ENCODE measurements around the gene PKP1.

DNA sequence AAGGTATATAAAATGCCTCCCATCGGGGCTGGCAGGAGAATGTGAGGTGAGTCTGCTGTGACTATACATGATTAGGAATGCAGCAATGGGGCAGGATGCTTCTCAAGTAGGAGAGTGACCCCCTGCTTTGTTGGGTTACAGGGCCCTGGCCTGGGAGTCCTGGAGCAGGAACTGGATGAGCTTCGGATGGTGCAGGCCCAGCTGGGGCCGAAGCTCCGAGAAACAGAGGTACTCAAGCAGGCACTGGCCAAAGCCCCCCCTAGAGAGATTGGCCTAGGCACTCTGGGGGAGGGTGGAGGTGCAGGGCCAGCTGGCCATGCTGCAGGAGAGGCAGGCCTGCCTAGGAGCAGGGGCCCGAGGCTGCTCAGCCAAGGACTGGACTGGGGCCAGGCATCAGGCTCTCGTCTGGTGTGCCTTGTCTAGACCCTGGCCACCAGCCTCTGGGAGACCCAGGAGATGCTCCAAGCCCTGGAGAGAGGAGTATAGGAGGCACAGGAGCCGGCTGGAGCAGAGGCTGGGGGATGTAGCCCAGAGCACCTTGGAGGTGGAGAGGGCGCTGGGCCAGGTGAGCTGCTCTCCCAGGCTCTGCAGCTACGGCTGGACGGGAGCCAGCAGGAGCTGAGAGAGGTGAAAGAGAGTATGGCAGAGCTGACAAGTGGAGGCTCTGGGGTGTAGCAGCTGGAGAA is 32.8 kb upstream of the PKP1 start:
- TF ChIP-seq, protein P1, sequence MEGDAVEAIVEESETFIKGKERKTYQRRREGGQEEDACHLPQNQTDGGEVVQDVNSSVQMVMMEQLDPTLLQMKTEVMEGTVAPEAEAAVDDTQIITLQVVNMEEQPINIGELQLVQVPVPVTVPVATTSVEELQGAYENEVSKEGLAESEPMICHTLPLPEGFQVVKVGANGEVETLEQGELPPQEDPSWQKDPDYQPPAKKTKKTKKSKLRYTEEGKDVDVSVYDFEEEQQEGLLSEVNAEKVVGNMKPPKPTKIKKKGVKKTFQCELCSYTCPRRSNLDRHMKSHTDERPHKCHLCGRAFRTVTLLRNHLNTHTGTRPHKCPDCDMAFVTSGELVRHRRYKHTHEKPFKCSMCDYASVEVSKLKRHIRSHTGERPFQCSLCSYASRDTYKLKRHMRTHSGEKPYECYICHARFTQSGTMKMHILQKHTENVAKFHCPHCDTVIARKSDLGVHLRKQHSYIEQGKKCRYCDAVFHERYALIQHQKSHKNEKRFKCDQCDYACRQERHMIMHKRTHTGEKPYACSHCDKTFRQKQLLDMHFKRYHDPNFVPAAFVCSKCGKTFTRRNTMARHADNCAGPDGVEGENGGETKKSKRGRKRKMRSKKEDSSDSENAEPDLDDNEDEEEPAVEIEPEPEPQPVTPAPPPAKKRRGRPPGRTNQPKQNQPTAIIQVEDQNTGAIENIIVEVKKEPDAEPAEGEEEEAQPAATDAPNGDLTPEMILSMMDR (IDR thresholded peaks at IDR 0.05; ENCODE audit: borderline replicate concordance, extremely low read depth, low read length, poor library complexity, severe bottlenecking), result no peak
- no peak for TF ChIP-seq EZH2 (IDR thresholded peaks at IDR 0.05; ENCODE audit: borderline replicate concordance, low read depth, low read length, severe bottlenecking)

All from DND-41 (cell line).